HG02642 (cell line): ENCODE measurements around the gene NOL8.
A peak's percentile ranks its signal among the peaks of the same experiment; 100 is the strongest.

Source experiments
- ATAC-seq: cut with Tn5 transposase; IDR thresholded peaks from one replicate; pipeline ENCODE4 v1.9.1; 2021; ENCODE audit warnings: mild to moderate bottlenecking; ENCODE audit not compliant: unreplicated experiment, poor library complexity

Gene NOL8

DNA sequence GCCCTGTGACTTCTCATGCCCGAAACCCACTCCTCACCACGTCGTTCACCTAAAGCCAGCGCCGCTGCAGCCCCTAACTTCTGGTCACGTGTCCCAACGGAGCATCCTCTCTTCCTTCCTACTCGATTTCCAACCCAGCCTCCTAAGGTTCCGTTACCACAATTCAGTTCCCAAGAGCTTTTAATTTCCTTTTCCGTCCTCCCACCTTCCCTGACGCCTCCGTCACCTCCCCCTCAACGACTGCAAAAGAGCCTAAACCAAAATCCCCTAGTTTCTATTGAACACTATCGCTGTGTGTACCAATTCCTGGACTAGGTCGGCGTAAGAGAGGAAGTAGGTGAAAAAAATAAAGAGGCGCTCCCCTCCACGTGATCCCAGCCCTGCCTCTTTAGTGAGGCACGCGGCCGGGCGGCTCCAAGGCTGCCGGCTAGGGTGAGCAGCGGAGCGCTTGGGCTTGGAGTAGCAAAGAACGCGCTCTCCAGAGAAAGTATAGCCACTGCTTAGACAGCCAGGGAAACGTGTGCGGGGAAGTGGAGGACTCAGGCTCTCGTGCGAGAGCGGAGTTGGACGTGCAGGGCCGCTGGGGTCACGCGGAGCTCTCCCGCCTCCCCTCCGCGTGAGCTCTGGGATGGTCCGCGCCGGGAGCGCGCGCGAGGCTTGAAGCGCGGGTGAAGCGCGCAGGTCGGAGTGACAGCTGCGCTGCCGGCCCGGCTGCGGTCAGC is at the start of gene NOL8, which contains the start of gene CENPP:
Gene NOL8 (minus strand): TSS at position 82 of the 722 bp plus-strand sequence. CDS start 1,189 bp downstream, outside the sequence.
Gene CENPP (plus strand): TSS at position 685 of the 722 bp plus-strand sequence.
- peak; percentile 92 for ATAC-seq

DNA sequence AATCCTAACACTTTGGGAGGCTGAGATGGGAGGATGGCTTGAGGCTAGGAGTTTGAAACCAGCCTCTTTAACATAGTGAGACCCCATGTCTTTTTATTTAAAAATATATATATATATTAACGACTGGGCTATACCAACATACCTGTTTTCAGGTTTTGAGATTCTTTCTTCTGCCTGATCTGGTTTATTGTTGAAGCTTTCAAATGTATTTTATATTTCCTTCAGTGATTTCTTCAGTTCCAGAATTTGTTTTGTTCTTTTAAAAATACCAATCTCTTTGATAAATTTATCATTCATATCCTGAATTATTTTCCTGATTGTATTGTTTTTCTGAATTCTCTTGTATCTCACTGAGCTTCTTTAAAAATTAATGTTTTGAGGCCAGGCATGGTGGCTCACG is 48.0 kb upstream of the NOL8 start:
- no peak for ATAC-seq

GRCh38 chr9:92369075-92369474 is 43.9 kb upstream of the NOL8 start:
- ATAC-seq, result no peak

DNA sequence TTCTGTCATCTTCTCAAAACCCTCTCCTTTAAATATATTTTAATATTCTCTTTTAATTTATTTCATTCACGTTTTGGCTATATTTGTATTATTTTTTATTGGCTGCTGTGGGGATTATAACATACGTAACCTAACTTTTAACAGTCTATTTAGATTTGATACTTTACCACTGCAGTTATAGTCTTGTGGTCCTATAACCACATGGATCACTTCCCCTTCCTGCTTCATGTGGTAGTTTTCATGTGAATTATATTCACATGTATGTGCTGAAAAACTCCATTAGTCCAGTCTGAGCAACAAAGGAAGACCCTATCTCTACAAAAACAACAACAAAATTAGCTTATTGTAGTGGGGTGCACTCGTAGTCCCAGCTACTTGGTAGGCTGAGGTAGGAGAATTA is 34.9 kb upstream of the NOL8 start:
- ATAC-seq, result no peak

DNA sequence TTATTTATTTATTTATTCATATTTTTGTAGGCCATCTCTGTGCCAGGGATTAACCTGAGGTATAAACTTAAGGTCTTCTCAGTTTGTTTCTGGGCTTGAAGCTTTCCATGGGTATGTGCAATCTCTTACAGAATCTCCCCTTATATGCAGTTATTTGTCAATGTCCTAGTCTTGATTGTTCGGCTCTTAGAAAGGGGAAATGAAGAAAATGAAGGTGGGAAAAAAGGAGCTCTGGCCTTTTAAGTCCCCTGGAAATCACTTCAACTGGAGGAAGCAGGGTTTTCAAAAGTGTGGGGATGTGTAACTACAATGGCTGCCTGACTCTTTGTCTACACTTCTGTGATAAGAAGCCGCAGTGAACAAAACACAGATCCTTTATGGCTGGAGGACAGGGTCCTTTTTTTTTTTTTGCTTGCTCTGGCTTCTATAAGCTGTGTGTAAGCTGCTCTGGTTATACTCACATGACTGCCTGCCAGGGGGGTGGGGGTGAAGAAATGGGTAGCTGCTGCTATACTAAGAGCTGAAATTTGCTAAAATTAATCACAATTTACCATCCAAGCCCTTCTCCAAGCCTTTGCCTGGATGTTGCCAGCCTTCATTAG is 34.3 kb upstream of the NOL8 start:
- no peak for ATAC-seq

- no peak for ATAC-seq
Measured at GRCh38 chr9:92353051-92353450, 27.9 kb upstream of the NOL8 start.

DNA sequence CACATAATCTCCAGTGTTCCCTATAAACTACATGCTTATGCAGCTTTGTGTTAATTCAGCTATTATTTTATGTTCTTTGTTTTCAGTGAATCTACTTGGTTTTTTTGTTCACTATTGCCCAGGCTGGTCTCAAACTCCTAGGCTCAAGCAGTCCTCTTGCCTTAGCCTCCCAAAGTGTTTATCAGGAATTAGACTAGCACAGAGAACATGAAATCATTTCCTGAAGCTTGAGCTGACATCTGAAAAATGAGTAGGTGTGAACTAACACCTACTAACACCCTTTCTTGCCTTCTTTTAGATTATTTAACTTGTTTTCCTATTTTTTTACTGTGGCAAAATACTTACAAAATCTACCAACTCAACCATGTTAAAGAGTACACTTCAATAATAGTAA is 25.6 kb upstream of the NOL8 start:
- no peak for ATAC-seq

- no peak for ATAC-seq
Measured at GRCh38 chr9:92349771-92350739, 24.9 kb upstream of the NOL8 start.

DNA sequence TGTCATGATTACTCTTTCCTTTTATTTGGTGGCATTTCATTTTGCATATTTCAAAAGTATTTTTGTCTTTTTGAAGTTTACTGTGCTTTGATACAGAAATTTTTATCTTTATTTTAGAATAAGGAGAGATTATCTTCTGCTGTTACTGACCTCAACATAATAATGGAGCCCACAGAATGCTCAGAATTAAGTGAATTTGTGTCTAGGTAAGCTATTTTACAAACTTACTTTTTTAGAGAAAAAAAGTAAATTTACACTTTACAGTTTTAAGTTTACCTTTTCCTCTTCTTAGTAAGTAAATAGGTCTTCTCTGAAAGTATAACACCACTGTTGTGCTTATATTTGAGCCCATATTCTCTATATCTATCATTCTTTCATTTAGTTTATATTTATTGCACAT is 20.4 kb upstream of the NOL8 start:
- no peak for ATAC-seq

GRCh38 chr9:92342825-92343488 is 17.8 kb upstream of the NOL8 start:
- ATAC-seq, result no peak

DNA sequence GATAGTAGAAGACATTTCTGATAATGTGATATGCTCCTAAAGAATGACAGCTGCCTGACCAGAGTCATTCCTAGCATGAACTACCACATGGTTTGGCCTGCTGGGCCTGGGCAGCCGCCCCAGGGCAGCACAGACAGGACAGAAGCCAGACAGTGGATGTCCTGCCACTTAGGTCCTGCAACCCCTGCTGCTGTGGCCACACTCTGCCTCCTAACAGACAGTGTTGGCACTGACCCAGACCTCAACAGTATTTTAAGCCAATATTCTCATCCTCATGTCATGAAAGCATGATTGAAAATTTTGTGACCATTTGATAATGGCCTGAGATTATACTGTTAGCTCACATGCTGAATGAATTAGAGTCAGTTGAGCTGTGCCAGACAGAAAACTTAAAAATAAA is 16.4 kb upstream of the NOL8 start:
- no peak for ATAC-seq

DNA sequence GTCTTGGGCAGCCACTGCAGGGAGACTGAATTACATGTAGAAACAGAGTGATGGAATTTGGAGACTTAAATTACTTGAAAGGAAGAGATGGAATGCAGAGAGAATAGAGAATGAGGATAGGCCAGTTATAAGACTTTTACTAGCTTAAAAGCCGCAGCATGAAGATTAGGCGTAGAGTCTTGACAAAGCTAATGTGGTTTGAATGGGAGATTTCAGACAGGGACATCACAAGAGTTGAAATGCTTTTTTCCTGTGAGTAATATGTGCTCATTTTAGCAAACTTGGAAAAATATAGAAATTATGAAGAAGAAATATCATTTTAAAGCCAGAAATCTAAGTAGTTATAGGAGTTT is 8.1 kb upstream of the NOL8 start:
- ATAC-seq, result no peak

- ATAC-seq, result no peak
Measured at GRCh38 chr9:92332577-92333281, 7.6 kb upstream of the NOL8 start.

GRCh38 chr9:92328225-92328624 is 3.1 kb upstream of the NOL8 start:
- no peak for ATAC-seq

GRCh38 chr9:92327283-92327850 is 2.2 kb upstream of the NOL8 start:
- ATAC-seq, result no peak

- no peak for ATAC-seq
Measured at GRCh38 chr9:92325991-92326500, 896 bp upstream of the NOL8 start.

- peak; percentile 18 for ATAC-seq
Measured at GRCh38 chr9:92324889-92325268, 271 bp downstream of the NOL8 start.

GRCh38 chr9:92324431-92324830 is 719 bp downstream of the NOL8 start:
- no peak for ATAC-seq

DNA sequence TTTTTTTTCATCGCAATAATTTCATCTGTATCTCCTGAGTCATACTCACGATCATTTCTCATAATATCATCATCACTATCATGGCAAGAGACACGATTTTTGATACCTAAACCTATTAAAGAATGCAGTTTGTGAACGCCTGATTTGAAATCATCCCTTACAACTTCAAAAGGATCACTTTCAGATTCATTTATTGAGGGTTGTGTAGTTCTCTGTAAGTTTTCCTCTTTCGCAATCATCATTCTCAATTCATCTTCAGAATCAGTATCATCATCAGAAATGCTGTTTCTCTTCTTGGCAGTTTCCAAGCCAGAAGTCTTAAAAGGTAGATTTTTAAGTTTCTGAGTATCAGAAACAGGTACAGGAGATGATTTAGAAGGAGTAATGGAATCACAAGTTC is 9.7 kb downstream of the NOL8 start:
- ATAC-seq, result no peak
